HUES64 (cell line): ENCODE data around the gene ETV6.
A peak's percentile ranks its signal among the peaks of the same experiment; 100 is the strongest.

Experiments
- H3K27ac ChIP-seq: 2 replicates; pipeline ENCODE4 v1.7.0; 2013; ENCODE audit warnings: low read depth, low read length, inconsistent platforms
- H3K27me3 ChIP-seq: 2 replicates; pipeline ENCODE4 v1.6.1; 2013; ENCODE audit warnings: mild to moderate bottlenecking, low read length; ENCODE audit not compliant: insufficient read depth
- H3K36me3 ChIP-seq: 2 replicates; pipeline ENCODE4 v1.6.1; 2013; ENCODE audit warnings: mild to moderate bottlenecking, low read length; ENCODE audit not compliant: insufficient read depth
- H3K4me1 ChIP-seq: 2 replicates; pipeline ENCODE4 v1.6.1; 2013; ENCODE audit warnings: mild to moderate bottlenecking, low read length, moderate library complexity; ENCODE audit not compliant: insufficient read depth
- H3K4me3 ChIP-seq: 2 replicates; pipeline ENCODE4 v1.5.1; 2013; ENCODE audit warnings: mild to moderate bottlenecking, low read length, moderate library complexity
- H3K9ac ChIP-seq: 2 replicates; pipeline ENCODE4 v1.6.1; 2013; ENCODE audit warnings: mild to moderate bottlenecking, low read depth, low read length
- H3K9me3 ChIP-seq: 2 replicates; pipeline ENCODE4 v1.6.1; 2013; ENCODE audit warnings: low read depth, low read length; ENCODE audit not compliant: insufficient read depth
- WGBS: fragments of 150-250, 120-280 bp; methylation state at CpG from one replicate; pipeline ENCODE4 v1.1.7; 2013; ENCODE audit warnings: missing lambda C conversion rate; 5-methylcytosine and 5-hydroxymethylcytosine counted together

ETV6 gene

GRCh38 chr12:11645391-11645790 is 4.1 kb upstream of the ETV6 start:
- Histone ChIP-seq H3K4me1 (peaks cover 5% of the 10 kb centered on the region; the same call in 1 of the 2 replicates), H3K27me3 (no peaks in the 10 kb centered on the region), H3K36me3 (no peaks in the 10 kb centered on the region), H3K4me3 (no peak overlapping the region), H3K9me3 (no peaks in the 10 kb centered on the region), H3K9ac (no peak overlapping the region), H3K27ac (no peak overlapping the region)
- WGBS: 93% methylated on average over 1 of the region's 1 CpG

GRCh38 chr12:11648514-11649412 is 711 bp upstream of the ETV6 start:
- Histone ChIP-seq H3K4me3 (peak overlapping the region; percentile 85), H3K27me3 (no peaks in the 10 kb centered on the region), H3K36me3 (no peaks in the 10 kb centered on the region), H3K9ac (peak overlapping the region; percentile 97), H3K27ac (peak overlapping the region; percentile 98), H3K4me1 (peaks cover 34% of the 10 kb centered on the region), H3K9me3 (no peaks in the 10 kb centered on the region)
- under 1% methylated on average over 58 of the region's 58 CpGs for WGBS

GRCh38 chr12:11650286-11651281 is 1.1 kb downstream of the ETV6 start:
- 7% methylated on average over 21 of the region's 25 CpGs for WGBS
- Histone ChIP-seq H3K27ac (peak overlapping the region; percentile 74; the same call in 1 of the 2 replicates), H3K4me3 (peak overlapping the region; percentile 94)

DNA sequence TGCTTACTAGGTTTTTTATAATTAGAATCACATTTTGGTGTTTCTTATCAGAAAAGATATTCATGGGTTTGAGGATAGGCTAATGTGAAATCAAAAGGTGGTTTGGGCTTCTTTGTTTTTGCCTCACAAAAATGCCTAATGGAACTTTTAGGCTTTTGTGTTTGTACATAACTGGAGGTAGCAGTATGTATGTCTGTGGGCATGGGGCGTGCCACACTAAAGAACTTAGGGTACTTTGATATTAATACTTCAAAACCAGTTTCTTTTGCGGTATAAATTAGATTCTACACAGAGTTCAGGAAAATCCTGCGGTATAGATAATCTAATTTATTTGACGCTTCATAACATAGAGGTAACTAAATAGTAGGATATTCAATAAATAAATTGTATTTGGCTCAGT is 1.9 kb downstream of the ETV6 start:
- Histone ChIP-seq H3K4me1 (peaks cover 43% of the 10 kb centered on the region), H3K9ac (no peak overlapping the region), H3K36me3 (no peaks in the 10 kb centered on the region), H3K27ac (no peak overlapping the region), H3K4me3 (peak overlapping the region; percentile 94), H3K9me3 (no peaks in the 10 kb centered on the region), H3K27me3 (no peaks in the 10 kb centered on the region)
- WGBS: 67% methylated on average over 1 of the region's 4 CpGs

More at GRCh38 chr12:11650286-11651281, 1.1 kb downstream of the ETV6 start:
- no peaks in the 10 kb centered on the region for H3K36me3 ChIP-seq
- H3K27me3 ChIP-seq: no peaks in the 10 kb centered on the region
- no peaks in the 10 kb centered on the region for H3K9me3 ChIP-seq
- H3K4me1 ChIP-seq: peaks cover 35% of the 10 kb centered on the region
- peak overlapping the region; percentile 81 for H3K9ac ChIP-seq

GRCh38 chr12:11651785-11652184 is 2.3 kb downstream of the ETV6 start:
- Histone ChIP-seq H3K27me3 (no peaks in the 10 kb centered on the region), H3K9me3 (no peaks in the 10 kb centered on the region), H3K4me3 (peak overlapping the region; percentile 94; the same call in 1 of the 2 replicates), H3K4me1 (peaks cover 47% of the 10 kb centered on the region), H3K27ac (no peak overlapping the region), H3K9ac (no peak overlapping the region), H3K36me3 (no peaks in the 10 kb centered on the region)
- WGBS: 69% methylated on average over 6 of the region's 6 CpGs

GRCh38 chr12:11652351-11653040 is 3.0 kb downstream of the ETV6 start:
- WGBS: 53% methylated on average over 16 of the region's 16 CpGs
- H3K9ac ChIP-seq: 0 out of 2 replicates have a peak overlapping the region, but pooled peaks have one; percentile 20
- peak overlapping the region; percentile 94; the same call in 1 of the 2 replicates for H3K4me3 ChIP-seq
- peaks cover 54% of the 10 kb centered on the region for H3K4me1 ChIP-seq
- no peak overlapping the region for H3K27ac ChIP-seq
- no peaks in the 10 kb centered on the region for H3K9me3 ChIP-seq
- H3K27me3 ChIP-seq: no peaks in the 10 kb centered on the region
- H3K36me3 ChIP-seq: no peaks in the 10 kb centered on the region

DNA sequence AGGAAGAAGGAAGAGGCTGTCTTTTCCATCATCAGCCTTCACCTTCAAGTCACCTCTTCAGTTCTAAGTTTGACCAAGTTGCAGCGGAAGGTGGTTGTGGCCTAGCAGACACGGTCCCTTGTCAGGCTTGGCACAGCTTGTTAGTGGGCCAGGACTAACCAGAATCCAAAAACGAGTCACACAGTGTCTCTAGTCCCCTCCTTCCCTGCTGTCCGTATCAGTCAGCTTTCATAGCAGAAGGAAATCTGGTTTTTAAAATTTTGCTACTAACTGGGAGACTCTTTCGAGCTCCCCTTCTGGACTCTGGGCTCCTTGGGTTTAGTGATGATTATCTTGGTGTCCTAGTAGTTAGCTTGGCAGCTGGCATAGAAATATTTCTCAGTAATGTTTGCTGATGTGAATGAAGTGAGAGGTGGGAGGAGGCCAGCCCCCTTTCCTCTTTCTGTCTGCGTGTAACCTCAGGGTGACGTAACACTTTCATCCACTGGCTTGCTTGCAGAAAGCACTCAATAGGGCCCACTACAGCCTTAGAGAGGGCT is 3.8 kb downstream of the ETV6 start:
- Histone ChIP-seq H3K9me3 (no peaks in the 10 kb centered on the region), H3K27ac (no peak overlapping the region), H3K9ac (no peak overlapping the region), H3K4me1 (peaks cover 56% of the 10 kb centered on the region), H3K27me3 (no peaks in the 10 kb centered on the region), H3K4me3 (no peak overlapping the region), H3K36me3 (no peaks in the 10 kb centered on the region)
- WGBS: 82% methylated on average over 7 of the region's 7 CpGs

DNA sequence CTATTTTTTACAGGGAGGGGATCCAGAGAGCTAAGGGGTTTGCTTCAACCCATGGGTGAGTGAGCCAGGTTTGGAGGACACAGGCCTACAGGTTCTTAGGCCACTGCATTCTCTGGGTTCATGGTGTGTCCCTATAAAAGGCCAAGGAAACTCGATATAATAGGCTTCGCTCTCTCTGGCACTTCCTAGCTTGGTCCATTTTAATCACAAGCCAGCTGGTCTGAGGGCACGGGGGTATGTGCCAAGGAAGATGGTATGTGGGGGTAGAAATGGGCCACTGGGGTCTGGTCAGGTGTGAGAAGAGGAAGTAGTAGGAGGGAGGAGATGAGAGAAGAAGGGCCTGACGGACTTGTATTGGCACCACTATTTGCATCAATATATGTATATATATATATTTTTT is 4.9 kb downstream of the ETV6 start:
- no peak overlapping the region for H3K4me3 ChIP-seq
- peaks cover 54% of the 10 kb centered on the region for H3K4me1 ChIP-seq
- H3K27ac ChIP-seq: no peak overlapping the region
- WGBS: over 99% methylated on average over 3 of the region's 4 CpGs
- H3K36me3 ChIP-seq: no peaks in the 10 kb centered on the region
- no peak overlapping the region for H3K9ac ChIP-seq
- H3K27me3 ChIP-seq: no peaks in the 10 kb centered on the region
- no peaks in the 10 kb centered on the region for H3K9me3 ChIP-seq

- 96% methylated on average over 2 of the region's 2 CpGs for WGBS
- no peak overlapping the region for H3K27ac ChIP-seq
- H3K27me3 ChIP-seq: no peaks in the 10 kb centered on the region
- H3K9me3 ChIP-seq: no peaks in the 10 kb centered on the region
- H3K4me3 ChIP-seq: no peak overlapping the region
- peaks cover 54% of the 10 kb centered on the region for H3K4me1 ChIP-seq
- H3K36me3 ChIP-seq: no peaks in the 10 kb centered on the region
- H3K9ac ChIP-seq: no peak overlapping the region
These were observed 5.3 kb downstream of the ETV6 start for GRCh38 chr12:11654802-11655201.

DNA sequence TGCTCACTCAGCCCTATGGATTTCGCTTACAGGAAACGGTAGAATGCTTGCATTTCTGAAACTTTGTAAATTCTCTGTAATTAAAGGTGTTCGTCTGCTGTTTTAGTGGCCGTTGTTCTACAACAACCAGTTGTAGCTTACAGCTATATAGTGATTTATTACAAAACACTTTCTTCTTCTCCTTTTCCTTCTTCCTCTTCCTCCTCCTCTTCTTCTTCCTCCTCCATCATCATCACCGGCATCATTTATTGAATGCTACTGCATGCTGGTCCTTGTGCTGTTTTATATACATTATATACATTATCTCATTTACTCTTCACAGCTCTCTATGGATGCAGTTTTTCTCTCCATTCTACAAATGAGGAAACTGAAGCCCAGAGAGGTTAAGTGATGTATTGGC is 6.4 kb downstream of the ETV6 start:
- no peaks in the 10 kb centered on the region for H3K36me3 ChIP-seq
- no peak overlapping the region for H3K9ac ChIP-seq
- no peak overlapping the region for H3K27ac ChIP-seq
- H3K4me1 ChIP-seq: peaks cover 51% of the 10 kb centered on the region
- H3K27me3 ChIP-seq: no peaks in the 10 kb centered on the region
- 98% methylated on average over 5 of the region's 5 CpGs for WGBS
- no peak overlapping the region for H3K4me3 ChIP-seq
- no peaks in the 10 kb centered on the region for H3K9me3 ChIP-seq
